ENCODE measurements around the gene HGF. TPM values are rescaled to one million over a fixed set of nuclear protein-coding genes. Genes with fewer than 3 reads are reported as not detected.

Gene HGF
- total and polyA plus RNA-seq, 2 donors (not counting 1 experiment from before 2014, with no cell fraction given): 0.25 TPM; not detected in 1

DNA sequence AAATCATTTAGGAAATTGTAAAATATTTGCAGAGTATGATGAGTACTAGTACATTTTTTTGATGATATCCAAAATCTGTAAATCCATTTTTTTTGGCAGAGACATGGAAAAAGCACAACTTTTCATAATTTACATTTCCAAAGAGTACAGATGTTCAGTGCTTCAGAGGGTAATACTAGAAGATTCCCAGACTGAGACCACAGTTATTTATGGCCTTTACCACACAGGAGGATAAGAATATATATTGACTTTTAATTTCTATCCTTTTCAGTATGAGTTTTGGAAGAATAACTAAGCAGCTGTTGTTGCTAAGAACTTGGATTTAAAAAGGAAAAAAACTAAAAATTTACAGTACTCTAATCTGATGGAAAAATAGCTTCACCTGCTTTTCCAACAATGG, 61.9 kb downstream of the HGF start:
- ATAC-seq (ENCODE audit: low read depth): no peak
- Histone ChIP-seq H3K9ac (ENCODE audit: low read length) (no peak overlapping the region), H3K79me2 (ENCODE audit: control insufficient read depth, insufficient read depth, low read length) (no peaks in the 10 kb centered on the region), H3K4me1 (ENCODE audit: control insufficient read depth in 2 of 2, insufficient read depth in 2 of 2, low read length in 2 of 2) (no peaks in the 10 kb centered on the region), H3K9me3 (ENCODE audit: control extremely low read depth in 1 of 3, control insufficient read depth in 2 of 3, insufficient read depth in 1 of 3, low read length in 2 of 3) (no peaks in the 10 kb centered on the region), H3K27me3 (replicated peaks in 1 of 4; ENCODE audit: control extremely low read depth in 1 of 4, control insufficient read depth in 3 of 4, insufficient read depth in 4 of 4, low read length in 3 of 4) (no peaks in the 10 kb centered on the region), H4K20me1 (ENCODE audit: control insufficient read depth, insufficient read depth, low read length, poor library complexity, severe bottlenecking) (no peaks in the 10 kb centered on the region), H3K4me3 (ENCODE audit: control extremely low read depth in 1 of 5, extremely low read depth in 1 of 5, insufficient read depth in 1 of 5, low read depth in 2 of 5, low read length in 4 of 5) (no peak overlapping the region), H3K27ac (ENCODE audit: low read length in 2 of 2) (no peak overlapping the region), H2AFZ (ENCODE audit: insufficient read depth, low read depth, low read length, poor library complexity, severe bottlenecking) (no peak overlapping the region), H3K36me3 (replicated peaks in 1 of 2; ENCODE audit: control extremely low read depth in 1 of 2, control insufficient read depth in 1 of 2, extremely low read depth in 1 of 2, insufficient read depth in 2 of 2, low read length in 1 of 2) (no peaks in the 10 kb centered on the region), H3K4me2 (replicated peaks; ENCODE audit: low read depth, low read length, poor library complexity, severe bottlenecking) (no peak overlapping the region)
- Mint-ChIP-seq H3K27me3 (no peaks in the 10 kb centered on the region), H3K4me3 (no peak overlapping the region), H3K4me1 (no peaks in the 10 kb centered on the region), H3K9me3 (ENCODE audit: insufficient read depth) (no peaks in the 10 kb centered on the region), H3K27ac (no peak overlapping the region)
- ChIA-PET CTCF (no interaction called here), POLR2A (no interaction called here)
- TF ChIP-seq EZH2 (IDR thresholded peaks at IDR 0.05; ENCODE audit: borderline replicate concordance, insufficient read depth, low read depth, low read length, poor library complexity, severe bottlenecking): no peak
- TF ChIP-seq, protein P1, sequence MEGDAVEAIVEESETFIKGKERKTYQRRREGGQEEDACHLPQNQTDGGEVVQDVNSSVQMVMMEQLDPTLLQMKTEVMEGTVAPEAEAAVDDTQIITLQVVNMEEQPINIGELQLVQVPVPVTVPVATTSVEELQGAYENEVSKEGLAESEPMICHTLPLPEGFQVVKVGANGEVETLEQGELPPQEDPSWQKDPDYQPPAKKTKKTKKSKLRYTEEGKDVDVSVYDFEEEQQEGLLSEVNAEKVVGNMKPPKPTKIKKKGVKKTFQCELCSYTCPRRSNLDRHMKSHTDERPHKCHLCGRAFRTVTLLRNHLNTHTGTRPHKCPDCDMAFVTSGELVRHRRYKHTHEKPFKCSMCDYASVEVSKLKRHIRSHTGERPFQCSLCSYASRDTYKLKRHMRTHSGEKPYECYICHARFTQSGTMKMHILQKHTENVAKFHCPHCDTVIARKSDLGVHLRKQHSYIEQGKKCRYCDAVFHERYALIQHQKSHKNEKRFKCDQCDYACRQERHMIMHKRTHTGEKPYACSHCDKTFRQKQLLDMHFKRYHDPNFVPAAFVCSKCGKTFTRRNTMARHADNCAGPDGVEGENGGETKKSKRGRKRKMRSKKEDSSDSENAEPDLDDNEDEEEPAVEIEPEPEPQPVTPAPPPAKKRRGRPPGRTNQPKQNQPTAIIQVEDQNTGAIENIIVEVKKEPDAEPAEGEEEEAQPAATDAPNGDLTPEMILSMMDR (IDR thresholded peaks at IDR 0.05): no peak
- intact Hi-C loops (cut with micrococcal nuclease): no loop called here
- DNase-seq: no peak

DNA sequence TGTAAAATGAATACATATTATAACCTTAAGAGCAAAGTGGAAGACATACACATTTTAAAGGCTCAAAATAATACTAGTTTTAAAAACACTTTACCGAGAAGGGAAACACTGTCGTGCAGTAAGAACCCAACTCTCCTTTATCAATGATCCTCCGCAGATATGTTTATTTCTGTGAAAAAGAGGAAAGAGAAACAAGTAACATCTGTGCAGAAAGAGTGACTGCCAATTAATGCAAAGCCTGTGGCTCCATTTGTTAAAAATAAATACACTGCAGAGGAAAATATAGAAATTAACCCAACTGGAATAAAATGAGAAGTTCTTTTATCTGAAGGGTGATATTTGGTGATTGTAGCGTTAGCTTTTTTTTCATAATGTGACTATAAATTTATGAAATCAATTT, 62.7 kb downstream of the HGF start:
- intact Hi-C loops (cut with micrococcal nuclease): no loop called here
- no peaks in the 10 kb centered on the region for H4K20me1 ChIP-seq (ENCODE audit: control insufficient read depth, insufficient read depth, low read length, poor library complexity, severe bottlenecking)
- WGBS (ENCODE audit: insufficient coverage): no CpG with 5 or more reads among the region's 4 CpGs
- no peaks in the 10 kb centered on the region for H3K9me3 ChIP-seq (ENCODE audit: control extremely low read depth in 1 of 3, control insufficient read depth in 2 of 3, insufficient read depth in 1 of 3, low read length in 2 of 3)
- no peak for ATAC-seq (ENCODE audit: low read depth)
- H3K27me3 Mint-ChIP-seq: no peaks in the 10 kb centered on the region
- H3K79me2 ChIP-seq (ENCODE audit: control insufficient read depth, insufficient read depth, low read length): no peaks in the 10 kb centered on the region
- no peak overlapping the region for H3K9ac ChIP-seq (ENCODE audit: low read length)
- H3K27me3 ChIP-seq (replicated peaks in 1 of 4; ENCODE audit: control extremely low read depth in 1 of 4, control insufficient read depth in 3 of 4, insufficient read depth in 4 of 4, low read length in 3 of 4): no peaks in the 10 kb centered on the region
- ChIA-PET CTCF (no interaction called here), POLR2A (no interaction called here)
- no peak overlapping the region for H3K4me3 Mint-ChIP-seq
- no peak overlapping the region for H2AFZ ChIP-seq (ENCODE audit: insufficient read depth, low read depth, low read length, poor library complexity, severe bottlenecking)
- H3K36me3 ChIP-seq (replicated peaks in 1 of 2; ENCODE audit: control extremely low read depth in 1 of 2, control insufficient read depth in 1 of 2, extremely low read depth in 1 of 2, insufficient read depth in 2 of 2, low read length in 1 of 2): no peaks in the 10 kb centered on the region
- no peak overlapping the region for H3K27ac ChIP-seq (ENCODE audit: low read length in 2 of 2)
- H3K4me2 ChIP-seq (replicated peaks; ENCODE audit: low read depth, low read length, poor library complexity, severe bottlenecking): no peak overlapping the region
- no peaks in the 10 kb centered on the region for H3K4me1 ChIP-seq (ENCODE audit: control insufficient read depth in 2 of 2, insufficient read depth in 2 of 2, low read length in 2 of 2)
- no peak overlapping the region for H3K4me3 ChIP-seq (ENCODE audit: control extremely low read depth in 1 of 5, extremely low read depth in 1 of 5, insufficient read depth in 1 of 5, low read depth in 2 of 5, low read length in 4 of 5)
- no peaks in the 10 kb centered on the region for H3K9me3 Mint-ChIP-seq (ENCODE audit: insufficient read depth)
- no peak for DNase-seq
- H3K27ac Mint-ChIP-seq: no peak overlapping the region
- H3K4me1 Mint-ChIP-seq: no peaks in the 10 kb centered on the region
- TF ChIP-seq, protein P1 (IDR thresholded peaks at IDR 0.05): no peak
- TF ChIP-seq EZH2 (IDR thresholded peaks at IDR 0.05; ENCODE audit: borderline replicate concordance, insufficient read depth, low read depth, low read length, poor library complexity, severe bottlenecking): no peak

Data from B cell (primary cell).